ENCODE measurements around the gene MAGI2. TPM values are rescaled to one million over a fixed set of nuclear protein-coding genes. Genes with fewer than 3 reads are reported as not detected.
A peak's percentile ranks its signal among the peaks of the same experiment; 100 is the strongest.

MAGI2 gene
- total RNA-seq, 6 experiments from 2014 or later, result 7.1 to 9.8 (median 8.5) TPM

- TF ChIP-seq CTCF (IDR thresholded peaks at IDR 0.05), result no peak
- peaks cover 56% of the 10 kb centered on the region for H3K4me1 Mint-ChIP-seq (ENCODE audit: low read depth)
- DNase-seq, result no peak
- H3K27ac Mint-ChIP-seq, result peak overlapping the region; percentile 66
- H3K36me3 Mint-ChIP-seq (ENCODE audit: low read depth), result peaks cover 16% of the 10 kb centered on the region
- no peaks in the 10 kb centered on the region for H3K27me3 Mint-ChIP-seq (ENCODE audit: insufficient read depth)
- H3K4me3 Mint-ChIP-seq, result peak overlapping the region; percentile 38
- H3K9me3 Mint-ChIP-seq, result no peaks in the 10 kb centered on the region
Measured at GRCh38 chr7:79272938-79273337, 180.5 kb downstream of the MAGI2 start.

GRCh38 chr7:79272066-79272669 lies 181.3 kb downstream of the MAGI2 start:
- Mint-ChIP-seq H3K36me3 (ENCODE audit: low read depth) (peaks cover 13% of the 10 kb centered on the region), H3K27me3 (ENCODE audit: insufficient read depth) (no peaks in the 10 kb centered on the region), H3K4me1 (ENCODE audit: low read depth) (peaks cover 53% of the 10 kb centered on the region), H3K4me3 (no peak overlapping the region), H3K27ac (no peak overlapping the region), H3K9me3 (no peaks in the 10 kb centered on the region)
- DNase-seq, result peak; percentile 36
- TF ChIP-seq CTCF (IDR thresholded peaks at IDR 0.05), result peak; percentile 89

- Mint-ChIP-seq H3K4me3 (no peak overlapping the region), H3K27me3 (ENCODE audit: insufficient read depth) (no peaks in the 10 kb centered on the region), H3K4me1 (ENCODE audit: low read depth) (peaks cover 45% of the 10 kb centered on the region), H3K27ac (no peak overlapping the region), H3K36me3 (ENCODE audit: low read depth) (no peaks in the 10 kb centered on the region), H3K9me3 (no peaks in the 10 kb centered on the region)
- DNase-seq, result no peak
- no peak for TF ChIP-seq CTCF (IDR thresholded peaks at IDR 0.05)
Measured at GRCh38 chr7:79268730-79269129, 184.7 kb downstream of the MAGI2 start.

- Mint-ChIP-seq H3K9me3 (no peaks in the 10 kb centered on the region), H3K27me3 (ENCODE audit: insufficient read depth) (no peaks in the 10 kb centered on the region; the same call in 1 of the 2 replicates), H3K27ac (no peak overlapping the region), H3K4me1 (ENCODE audit: low read depth) (no peaks in the 10 kb centered on the region), H3K36me3 (ENCODE audit: low read depth) (no peaks in the 10 kb centered on the region), H3K4me3 (no peak overlapping the region)
- no peak for TF ChIP-seq CTCF (IDR thresholded peaks at IDR 0.05)
- no peak for DNase-seq
Measured at GRCh38 chr7:79258826-79259225, 194.6 kb downstream of the MAGI2 start.

- H3K4me3 Mint-ChIP-seq, result no peak overlapping the region
- no peak overlapping the region for H3K27ac Mint-ChIP-seq
Measured at GRCh38 chr7:79257959-79258358, 195.5 kb downstream of the MAGI2 start.

More at GRCh38 chr7:79257959-79258358, 195.5 kb downstream of the MAGI2 start:
- H3K27me3 Mint-ChIP-seq (ENCODE audit: insufficient read depth), result no peaks in the 10 kb centered on the region; the same call in 1 of the 2 replicates
- no peak for TF ChIP-seq CTCF (IDR thresholded peaks at IDR 0.05)
- DNase-seq, result no peak
- no peaks in the 10 kb centered on the region for H3K9me3 Mint-ChIP-seq
- no peaks in the 10 kb centered on the region for H3K4me1 Mint-ChIP-seq (ENCODE audit: low read depth)
- H3K36me3 Mint-ChIP-seq (ENCODE audit: low read depth), result no peaks in the 10 kb centered on the region

All from HFFc6 (cell line).